Activated naive CD4-positive, alpha-beta T cell treated with anti-CD3 and anti-CD28 coated beads, Interleukin-2, amount 50 U/mL, for 24 hours (primary cell): ENCODE results near the gene SLC44A4.
A peak's percentile ranks its signal among the peaks of the same experiment; 100 is the strongest.
"Not testable (repeated sequence)": the region's sequence is repeated elsewhere in the genome, so short reads cannot be mapped to it uniquely, and the experiment has no call there.

ENCODE experiments used
- H3K27ac Mint-ChIP-seq: one replicate; pipeline ENCODE4 v1.8.0; 2021; ENCODE audit warnings: mild to moderate bottlenecking, mixed read lengths
- H3K27me3 Mint-ChIP-seq: one replicate; pipeline ENCODE4 v1.8.0; 2021; ENCODE audit warnings: mixed read lengths
- H3K36me3 Mint-ChIP-seq: one replicate; pipeline ENCODE4 v1.8.0; 2021; ENCODE audit warnings: mixed read lengths
- H3K4me1 Mint-ChIP-seq: one replicate; pipeline ENCODE4 v1.8.0; 2021; ENCODE audit warnings: mixed read lengths
- H3K4me3 Mint-ChIP-seq: one replicate; pipeline ENCODE4 v1.8.0; 2021; ENCODE audit warnings: mild to moderate bottlenecking, mixed read lengths
- H3K9me3 Mint-ChIP-seq: one replicate; pipeline ENCODE4 v1.8.0; 2021; ENCODE audit warnings: mixed read lengths

SLC44A4 gene

GRCh38 chr6:31876357-31876756 is 2.4 kb downstream of the SLC44A4 start:
- Mint-ChIP-seq H3K27ac (no peak overlapping the region), H3K9me3 (no peaks in the 10 kb centered on the region), H3K4me1 (no peaks in the 10 kb centered on the region), H3K4me3 (no peak overlapping the region), H3K27me3 (no peaks in the 10 kb centered on the region), H3K36me3 (peaks cover 9% of the 10 kb centered on the region)

GRCh38 chr6:31875877-31876276 is 2.9 kb downstream of the SLC44A4 start:
- Mint-ChIP-seq H3K27me3 (no peaks in the 10 kb centered on the region), H3K4me3 (no peak overlapping the region), H3K27ac (no peak overlapping the region), H3K4me1 (no peaks in the 10 kb centered on the region), H3K9me3 (no peaks in the 10 kb centered on the region), H3K36me3 (peaks cover 4% of the 10 kb centered on the region)

- Mint-ChIP-seq H3K27me3 (no peaks in the 10 kb centered on the region), H3K36me3 (peaks cover 3% of the 10 kb centered on the region), H3K4me1 (no peaks in the 10 kb centered on the region), H3K27ac (no peak overlapping the region), H3K4me3 (no peak overlapping the region), H3K9me3 (no peaks in the 10 kb centered on the region)
Observed at GRCh38 chr6:31874836-31875572, 3.8 kb downstream of the SLC44A4 start.

- H3K27ac Mint-ChIP-seq = no peak overlapping the region
- H3K9me3 Mint-ChIP-seq = no peaks in the 10 kb centered on the region
Observed at GRCh38 chr6:31874084-31874670, 4.6 kb downstream of the SLC44A4 start.

GRCh38 chr6:31871046-31871659 is 7.6 kb downstream of the SLC44A4 start:
- no peak overlapping the region for H3K4me3 Mint-ChIP-seq
- H3K9me3 Mint-ChIP-seq = no peaks in the 10 kb centered on the region
- no peak overlapping the region for H3K27ac Mint-ChIP-seq
- no peaks in the 10 kb centered on the region for H3K36me3 Mint-ChIP-seq
- H3K4me1 Mint-ChIP-seq = no peaks in the 10 kb centered on the region
- no peaks in the 10 kb centered on the region for H3K27me3 Mint-ChIP-seq

More at GRCh38 chr6:31874084-31874670, 4.6 kb downstream of the SLC44A4 start:
- Mint-ChIP-seq H3K27me3 (no peaks in the 10 kb centered on the region), H3K36me3 (no peaks in the 10 kb centered on the region), H3K4me3 (no peak overlapping the region), H3K4me1 (no peaks in the 10 kb centered on the region)

GRCh38 chr6:31870385-31870921 is 8.3 kb downstream of the SLC44A4 start:
- Mint-ChIP-seq H3K27ac (no peak overlapping the region), H3K27me3 (no peaks in the 10 kb centered on the region), H3K9me3 (no peaks in the 10 kb centered on the region), H3K4me1 (no peaks in the 10 kb centered on the region), H3K4me3 (no peak overlapping the region), H3K36me3 (no peaks in the 10 kb centered on the region)

GRCh38 chr6:31869343-31869742 is 9.5 kb downstream of the SLC44A4 start:
- no peak overlapping the region for H3K4me3 Mint-ChIP-seq
- H3K4me1 Mint-ChIP-seq = peaks cover 2% of the 10 kb centered on the region
- H3K27me3 Mint-ChIP-seq = no peaks in the 10 kb centered on the region
- no peak overlapping the region for H3K27ac Mint-ChIP-seq
- H3K36me3 Mint-ChIP-seq = no peaks in the 10 kb centered on the region
- no peaks in the 10 kb centered on the region for H3K9me3 Mint-ChIP-seq

- H3K4me1 Mint-ChIP-seq, H3K27ac Mint-ChIP-seq, H3K9me3 Mint-ChIP-seq, H3K4me3 Mint-ChIP-seq, H3K27me3 Mint-ChIP-seq, H3K36me3 Mint-ChIP-seq: not testable (repeated sequence)
Observed at GRCh38 chr6:31868658-31868971, 10.2 kb downstream of the SLC44A4 start.

GRCh38 chr6:31865205-31866118 is 13.3 kb downstream of the SLC44A4 start:
- no peak overlapping the region for H3K27ac Mint-ChIP-seq

GRCh38 chr6:31864818-31865204 is 14.0 kb downstream of the SLC44A4 start:
- H3K4me1 Mint-ChIP-seq = peaks cover 21% of the 10 kb centered on the region
- H3K27me3 Mint-ChIP-seq = no peaks in the 10 kb centered on the region
- no peaks in the 10 kb centered on the region for H3K9me3 Mint-ChIP-seq
- H3K36me3 Mint-ChIP-seq = no peaks in the 10 kb centered on the region
- no peak overlapping the region for H3K4me3 Mint-ChIP-seq
- H3K27ac Mint-ChIP-seq = no peak overlapping the region

More at GRCh38 chr6:31865205-31866118, 13.3 kb downstream of the SLC44A4 start:
- Mint-ChIP-seq H3K4me1 (peaks cover 21% of the 10 kb centered on the region), H3K36me3 (no peaks in the 10 kb centered on the region), H3K9me3 (no peaks in the 10 kb centered on the region), H3K4me3 (no peak overlapping the region), H3K27me3 (no peaks in the 10 kb centered on the region)

GRCh38 chr6:31864123-31864562 is 14.7 kb downstream of the SLC44A4 start:
- not testable (repeated sequence) for H3K9me3 Mint-ChIP-seq, H3K27me3 Mint-ChIP-seq, H3K36me3 Mint-ChIP-seq
- Mint-ChIP-seq H3K4me3 (peak overlapping the region; percentile 97), H3K4me1 (peaks cover 21% of the 10 kb centered on the region), H3K27ac (peak overlapping the region; percentile 85)

- peak within 1 kb of the TSS; percentile 97 for H3K4me3 Mint-ChIP-seq
- no peaks in the 10 kb centered on the region for H3K9me3 Mint-ChIP-seq
- H3K4me1 Mint-ChIP-seq = peaks cover 21% of the 10 kb centered on the region
- peaks cover 2% of the 10 kb centered on the region for H3K36me3 Mint-ChIP-seq
- no peaks in the 10 kb centered on the region for H3K27me3 Mint-ChIP-seq
- peak within 1 kb of the TSS; percentile 85 for H3K27ac Mint-ChIP-seq
Observed at GRCh38 chr6:31862344-31863235, 16.2 kb downstream of the SLC44A4 start, which contains the start of gene NEU1. Gene NEU1, minus strand, starts transcription at chr6:31862821. Its CDS starts 45 bp downstream, at chr6:31862776.

GRCh38 chr6:31861919-31862343 is 16.9 kb downstream of the SLC44A4 start:
- no peaks in the 10 kb centered on the region for H3K9me3 Mint-ChIP-seq
- no peaks in the 10 kb centered on the region for H3K27me3 Mint-ChIP-seq
- peak overlapping the region; percentile 85 for H3K27ac Mint-ChIP-seq
- peaks cover 21% of the 10 kb centered on the region for H3K4me1 Mint-ChIP-seq
- peaks cover 2% of the 10 kb centered on the region for H3K36me3 Mint-ChIP-seq
- peak overlapping the region; percentile 97 for H3K4me3 Mint-ChIP-seq

- Mint-ChIP-seq H3K9me3 (no peaks in the 10 kb centered on the region), H3K27ac (peak overlapping the region; percentile 6), H3K36me3 (peaks cover 2% of the 10 kb centered on the region), H3K4me3 (peak overlapping the region; percentile 97), H3K27me3 (no peaks in the 10 kb centered on the region), H3K4me1 (peaks cover 21% of the 10 kb centered on the region)
Observed at GRCh38 chr6:31861150-31861549, 17.6 kb downstream of the SLC44A4 start.
